ENCODE results near the gene EFS.

The EFS gene

GRCh38 chr14:23359167-23359626 lies 5.8 kb downstream of the EFS start:
- in situ Hi-C loops (cut with MboI; ENCODE audit: low sequenced_read_pairs) = no loop called here

- in situ Hi-C loops (cut with MboI; ENCODE audit: low sequenced_read_pairs) = no loop called here
Observed at GRCh38 chr14:23358553-23359166, 6.3 kb downstream of the EFS start.

- in situ Hi-C loops (cut with MboI; ENCODE audit: low sequenced_read_pairs) = no loop called here
Observed at GRCh38 chr14:23358042-23358441, 6.9 kb downstream of the EFS start.

- in situ Hi-C loops (cut with MboI; ENCODE audit: low sequenced_read_pairs) = no loop called here
Observed at GRCh38 chr14:23357261-23357660, 7.7 kb downstream of the EFS start.

GRCh38 chr14:23356662-23357061 lies 8.3 kb downstream of the EFS start:
- in situ Hi-C loops (cut with MboI; ENCODE audit: low sequenced_read_pairs) = no loop called here

GRCh38 chr14:23355871-23356435 lies 9.0 kb downstream of the EFS start:
- in situ Hi-C loops (cut with MboI; ENCODE audit: low sequenced_read_pairs) = no loop called here

- in situ Hi-C loops (cut with MboI; ENCODE audit: low sequenced_read_pairs) = no loop called here
Observed at GRCh38 chr14:23354990-23355389, 10.0 kb downstream of the EFS start.

GRCh38 chr14:23353433-23353780 lies 11.6 kb downstream of the EFS start:
- in situ Hi-C loops (cut with MboI; ENCODE audit: low sequenced_read_pairs) = no loop called here

- in situ Hi-C loops (cut with MboI; ENCODE audit: low sequenced_read_pairs) = no loop called here
Observed at GRCh38 chr14:23352506-23353432, 12.2 kb downstream of the EFS start, which contains the start of gene SLC22A17. TSS of gene SLC22A17 (minus strand) at chr14:23352887.

GRCh38 chr14:23351681-23352505 lies 13.1 kb downstream of the EFS start:
- in situ Hi-C loops (cut with MboI; ENCODE audit: low sequenced_read_pairs) = no loop called here

GRCh38 chr14:23349156-23349845 lies 15.7 kb downstream of the EFS start:
- in situ Hi-C loops (cut with MboI; ENCODE audit: low sequenced_read_pairs) = no loop called here

GRCh38 chr14:23348297-23348655 lies 16.7 kb downstream of the EFS start:
- in situ Hi-C loops (cut with MboI; ENCODE audit: low sequenced_read_pairs) = no loop called here

GRCh38 chr14:23347406-23348296 lies 17.3 kb downstream of the EFS start:
- in situ Hi-C loops (cut with MboI; ENCODE audit: low sequenced_read_pairs) = no loop called here

GRCh38 chr14:23346693-23347405 lies 18.1 kb downstream of the EFS start:
- in situ Hi-C loops (cut with MboI; ENCODE audit: low sequenced_read_pairs) = no loop called here

GRCh38 chr14:23345987-23346692 lies 18.8 kb downstream of the EFS start:
- in situ Hi-C loops (cut with MboI; ENCODE audit: low sequenced_read_pairs) = no loop called here

GRCh38 chr14:23344481-23344880 lies 20.5 kb downstream of the EFS start:
- in situ Hi-C loops (cut with MboI; ENCODE audit: low sequenced_read_pairs) = no loop called here

- in situ Hi-C loops (cut with MboI; ENCODE audit: low sequenced_read_pairs) = no loop called here
Observed at GRCh38 chr14:23339506-23340268, 25.3 kb downstream of the EFS start.

Data from hTERT RPE-1 (cell line).